HL-60 (cell line): Measurements from ENCODE around the gene TLR9.

Experiments used
- POLR2AphosphoS5 ChIP-seq: IDR thresholded peaks from 2 replicates; pipeline ENCODE4 v1.6.1; 2012; ENCODE audit warnings: low read depth
- TF ChIP-seq, protein P1 (sequence below): IDR thresholded peaks from one replicate; pipeline ENCODE4 v1.5.1; 2011; ENCODE audit warnings: low read length, control low read depth, inconsistent platforms; ENCODE audit not compliant: insufficient read depth
- TF ChIP-seq, protein P2 (sequence below): IDR thresholded peaks from 2 replicates; pipeline ENCODE4 v1.6.1; 2012; ENCODE audit warnings: low read depth; ENCODE audit not compliant: insufficient replicate concordance

DNA sequence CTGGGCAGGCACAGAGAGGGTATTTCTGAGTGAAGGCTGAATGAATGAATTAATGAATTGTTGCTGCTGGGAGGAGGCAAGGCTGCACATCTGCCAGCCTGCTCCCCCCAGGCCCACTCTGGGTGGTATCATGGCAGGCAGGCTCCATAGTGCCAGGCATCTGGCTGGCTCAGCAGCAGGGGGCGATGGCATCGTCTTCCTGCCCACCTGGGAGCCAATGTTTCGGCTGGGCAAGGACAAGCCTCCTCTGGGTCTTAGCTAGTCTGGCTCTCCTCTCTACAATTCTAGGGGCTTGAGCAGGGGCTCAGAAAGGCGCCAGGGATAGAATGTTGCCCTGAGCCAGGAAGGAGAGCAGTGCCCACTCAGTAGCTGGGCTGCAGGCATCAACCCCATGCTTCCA is 1.7 kb upstream of the TLR9 start:
- TF ChIP-seq, protein P1, sequence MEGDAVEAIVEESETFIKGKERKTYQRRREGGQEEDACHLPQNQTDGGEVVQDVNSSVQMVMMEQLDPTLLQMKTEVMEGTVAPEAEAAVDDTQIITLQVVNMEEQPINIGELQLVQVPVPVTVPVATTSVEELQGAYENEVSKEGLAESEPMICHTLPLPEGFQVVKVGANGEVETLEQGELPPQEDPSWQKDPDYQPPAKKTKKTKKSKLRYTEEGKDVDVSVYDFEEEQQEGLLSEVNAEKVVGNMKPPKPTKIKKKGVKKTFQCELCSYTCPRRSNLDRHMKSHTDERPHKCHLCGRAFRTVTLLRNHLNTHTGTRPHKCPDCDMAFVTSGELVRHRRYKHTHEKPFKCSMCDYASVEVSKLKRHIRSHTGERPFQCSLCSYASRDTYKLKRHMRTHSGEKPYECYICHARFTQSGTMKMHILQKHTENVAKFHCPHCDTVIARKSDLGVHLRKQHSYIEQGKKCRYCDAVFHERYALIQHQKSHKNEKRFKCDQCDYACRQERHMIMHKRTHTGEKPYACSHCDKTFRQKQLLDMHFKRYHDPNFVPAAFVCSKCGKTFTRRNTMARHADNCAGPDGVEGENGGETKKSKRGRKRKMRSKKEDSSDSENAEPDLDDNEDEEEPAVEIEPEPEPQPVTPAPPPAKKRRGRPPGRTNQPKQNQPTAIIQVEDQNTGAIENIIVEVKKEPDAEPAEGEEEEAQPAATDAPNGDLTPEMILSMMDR = no peak
- no peak for TF ChIP-seq POLR2AphosphoS5
- TF ChIP-seq, protein P2, sequence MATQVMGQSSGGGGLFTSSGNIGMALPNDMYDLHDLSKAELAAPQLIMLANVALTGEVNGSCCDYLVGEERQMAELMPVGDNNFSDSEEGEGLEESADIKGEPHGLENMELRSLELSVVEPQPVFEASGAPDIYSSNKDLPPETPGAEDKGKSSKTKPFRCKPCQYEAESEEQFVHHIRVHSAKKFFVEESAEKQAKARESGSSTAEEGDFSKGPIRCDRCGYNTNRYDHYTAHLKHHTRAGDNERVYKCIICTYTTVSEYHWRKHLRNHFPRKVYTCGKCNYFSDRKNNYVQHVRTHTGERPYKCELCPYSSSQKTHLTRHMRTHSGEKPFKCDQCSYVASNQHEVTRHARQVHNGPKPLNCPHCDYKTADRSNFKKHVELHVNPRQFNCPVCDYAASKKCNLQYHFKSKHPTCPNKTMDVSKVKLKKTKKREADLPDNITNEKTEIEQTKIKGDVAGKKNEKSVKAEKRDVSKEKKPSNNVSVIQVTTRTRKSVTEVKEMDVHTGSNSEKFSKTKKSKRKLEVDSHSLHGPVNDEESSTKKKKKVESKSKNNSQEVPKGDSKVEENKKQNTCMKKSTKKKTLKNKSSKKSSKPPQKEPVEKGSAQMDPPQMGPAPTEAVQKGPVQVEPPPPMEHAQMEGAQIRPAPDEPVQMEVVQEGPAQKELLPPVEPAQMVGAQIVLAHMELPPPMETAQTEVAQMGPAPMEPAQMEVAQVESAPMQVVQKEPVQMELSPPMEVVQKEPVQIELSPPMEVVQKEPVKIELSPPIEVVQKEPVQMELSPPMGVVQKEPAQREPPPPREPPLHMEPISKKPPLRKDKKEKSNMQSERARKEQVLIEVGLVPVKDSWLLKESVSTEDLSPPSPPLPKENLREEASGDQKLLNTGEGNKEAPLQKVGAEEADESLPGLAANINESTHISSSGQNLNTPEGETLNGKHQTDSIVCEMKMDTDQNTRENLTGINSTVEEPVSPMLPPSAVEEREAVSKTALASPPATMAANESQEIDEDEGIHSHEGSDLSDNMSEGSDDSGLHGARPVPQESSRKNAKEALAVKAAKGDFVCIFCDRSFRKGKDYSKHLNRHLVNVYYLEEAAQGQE = no peak
